ENCODE measurements around the gene SMIM29.
"Not testable (repeated sequence)": the region's sequence is repeated elsewhere in the genome, so short reads cannot be mapped to it uniquely, and the experiment has no call there.

The SMIM29 gene

DNA sequence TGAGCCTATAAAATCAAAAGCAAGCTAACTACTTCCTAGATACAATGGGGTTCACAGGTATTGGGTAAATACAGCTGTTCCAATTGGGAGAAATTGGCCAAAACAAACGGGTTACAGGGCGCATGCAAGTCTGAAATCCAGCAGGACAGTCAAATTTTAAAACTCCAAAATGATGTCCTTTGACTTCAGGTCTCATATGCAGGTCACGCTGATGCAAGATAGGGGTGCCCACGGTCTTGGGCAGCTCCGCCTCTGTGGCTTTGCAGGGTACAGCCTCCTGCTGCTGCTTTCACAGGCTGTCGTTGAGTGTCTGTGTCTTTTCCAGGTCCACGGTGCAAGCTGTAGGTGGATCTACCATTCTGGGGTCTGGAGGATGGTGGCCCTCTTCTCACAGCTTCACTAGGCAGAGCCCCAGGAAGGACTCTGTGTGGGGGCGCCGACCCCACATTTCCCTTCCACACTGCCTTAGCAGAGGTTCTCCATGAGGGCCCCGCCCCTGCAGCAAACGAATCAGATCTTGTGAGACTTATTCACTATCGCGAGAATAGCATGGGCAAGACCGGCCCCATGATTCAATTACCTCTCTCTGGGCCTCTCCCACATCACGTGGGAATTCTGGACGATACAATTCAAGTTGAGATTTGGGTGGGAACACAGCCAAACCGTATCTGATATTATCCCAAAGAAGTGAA lies 11.9 kb upstream of the SMIM29 start:
- DNase-seq (ENCODE audit: extremely low read depth, low read depth), result no peak
- TF ChIP-seq, protein P1, sequence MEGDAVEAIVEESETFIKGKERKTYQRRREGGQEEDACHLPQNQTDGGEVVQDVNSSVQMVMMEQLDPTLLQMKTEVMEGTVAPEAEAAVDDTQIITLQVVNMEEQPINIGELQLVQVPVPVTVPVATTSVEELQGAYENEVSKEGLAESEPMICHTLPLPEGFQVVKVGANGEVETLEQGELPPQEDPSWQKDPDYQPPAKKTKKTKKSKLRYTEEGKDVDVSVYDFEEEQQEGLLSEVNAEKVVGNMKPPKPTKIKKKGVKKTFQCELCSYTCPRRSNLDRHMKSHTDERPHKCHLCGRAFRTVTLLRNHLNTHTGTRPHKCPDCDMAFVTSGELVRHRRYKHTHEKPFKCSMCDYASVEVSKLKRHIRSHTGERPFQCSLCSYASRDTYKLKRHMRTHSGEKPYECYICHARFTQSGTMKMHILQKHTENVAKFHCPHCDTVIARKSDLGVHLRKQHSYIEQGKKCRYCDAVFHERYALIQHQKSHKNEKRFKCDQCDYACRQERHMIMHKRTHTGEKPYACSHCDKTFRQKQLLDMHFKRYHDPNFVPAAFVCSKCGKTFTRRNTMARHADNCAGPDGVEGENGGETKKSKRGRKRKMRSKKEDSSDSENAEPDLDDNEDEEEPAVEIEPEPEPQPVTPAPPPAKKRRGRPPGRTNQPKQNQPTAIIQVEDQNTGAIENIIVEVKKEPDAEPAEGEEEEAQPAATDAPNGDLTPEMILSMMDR (IDR thresholded peaks at IDR 0.05; ENCODE audit: low read depth, low read length), result no peak

DNA sequence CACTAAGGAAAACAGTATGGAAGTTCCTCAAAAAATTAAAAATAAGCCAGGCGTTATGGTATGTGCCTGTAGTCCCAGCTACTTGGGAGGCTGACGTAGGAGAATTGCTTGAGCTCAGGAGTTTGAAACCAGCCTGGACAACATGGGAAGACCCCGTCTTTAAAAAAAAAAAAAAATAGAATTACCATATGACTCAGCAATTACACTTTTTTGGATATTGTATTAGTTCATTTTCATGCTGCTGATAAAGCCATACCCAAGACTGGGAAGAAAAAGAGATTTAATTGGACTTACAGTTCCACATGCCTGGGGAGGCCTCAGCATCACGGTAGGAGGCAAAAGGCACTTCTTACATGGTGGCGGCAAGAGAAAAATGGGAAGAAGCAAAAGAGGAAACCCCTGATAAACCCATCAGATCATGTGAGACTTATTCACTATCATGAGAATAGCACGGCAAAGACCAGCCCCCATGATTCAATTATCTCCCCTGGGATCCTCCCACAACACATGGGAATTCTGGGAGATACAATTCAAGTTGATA lies 10.8 kb upstream of the SMIM29 start:
- TF ChIP-seq, protein P1 (IDR thresholded peaks at IDR 0.05; ENCODE audit: low read depth, low read length), result no peak
- DNase-seq (ENCODE audit: extremely low read depth, low read depth), result no peak

DNA sequence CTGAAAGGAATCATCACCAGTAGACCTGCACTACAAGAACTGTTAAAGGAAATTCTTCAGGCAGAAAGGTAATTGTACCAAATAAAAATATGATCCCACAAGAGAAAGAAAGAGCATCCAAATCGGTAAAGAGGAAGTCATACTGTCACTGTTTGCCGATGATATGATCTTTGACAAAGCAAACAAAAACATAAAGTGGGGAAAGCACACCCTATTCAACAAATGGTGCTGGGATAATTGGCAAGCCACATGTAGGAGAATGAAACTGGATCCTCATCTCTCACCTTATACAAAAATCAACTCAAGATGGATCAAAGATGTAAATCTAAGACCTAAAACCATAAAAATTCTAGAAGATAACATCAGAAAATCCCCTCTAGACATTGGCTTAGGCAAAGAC lies 3.6 kb upstream of the SMIM29 start:
- not testable (repeated sequence) for DNase-seq (ENCODE audit: extremely low read depth, low read depth)

DNA sequence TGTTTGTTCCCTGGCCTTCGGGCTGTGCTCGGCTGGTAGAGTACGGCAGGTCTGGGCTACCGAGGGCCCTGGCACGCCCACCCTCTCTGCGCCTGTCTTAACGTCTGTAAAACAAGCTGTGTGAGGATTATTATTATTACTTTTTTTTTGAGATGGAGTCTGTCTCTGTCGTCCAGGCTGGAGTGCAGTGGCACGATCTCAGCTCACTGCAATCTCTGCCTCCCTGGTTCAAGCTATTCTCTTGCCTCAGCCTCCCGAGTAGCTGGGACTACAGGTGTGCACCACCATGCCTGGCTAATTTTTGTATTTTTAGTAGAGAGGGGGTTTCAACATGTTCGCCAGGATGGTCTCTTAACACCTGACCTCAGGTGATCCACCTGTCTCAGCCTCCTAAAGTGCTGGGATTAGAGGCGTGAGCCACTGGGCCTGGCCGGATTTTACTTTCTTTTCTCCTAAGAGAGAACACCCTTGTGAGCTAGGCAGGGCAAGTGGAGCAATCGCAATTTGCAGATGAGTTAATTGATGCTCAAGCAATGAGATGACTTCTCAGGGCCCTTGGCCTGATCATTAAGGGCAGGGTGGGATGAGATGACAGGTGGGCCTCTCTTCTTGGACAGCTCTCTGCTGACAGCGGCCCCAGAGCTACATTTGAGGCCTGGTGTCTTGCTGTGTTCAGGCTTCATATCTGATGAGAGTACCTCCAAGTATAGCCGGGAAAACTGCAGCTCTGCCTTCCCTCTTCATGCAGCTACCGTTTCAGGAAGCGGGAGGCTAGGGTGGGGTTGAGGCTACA lies 859 bp upstream of the SMIM29 start:
- TF ChIP-seq, protein P1 (IDR thresholded peaks at IDR 0.05; ENCODE audit: low read depth, low read length), result no peak
- no peak for DNase-seq (ENCODE audit: extremely low read depth, low read depth)

DNA sequence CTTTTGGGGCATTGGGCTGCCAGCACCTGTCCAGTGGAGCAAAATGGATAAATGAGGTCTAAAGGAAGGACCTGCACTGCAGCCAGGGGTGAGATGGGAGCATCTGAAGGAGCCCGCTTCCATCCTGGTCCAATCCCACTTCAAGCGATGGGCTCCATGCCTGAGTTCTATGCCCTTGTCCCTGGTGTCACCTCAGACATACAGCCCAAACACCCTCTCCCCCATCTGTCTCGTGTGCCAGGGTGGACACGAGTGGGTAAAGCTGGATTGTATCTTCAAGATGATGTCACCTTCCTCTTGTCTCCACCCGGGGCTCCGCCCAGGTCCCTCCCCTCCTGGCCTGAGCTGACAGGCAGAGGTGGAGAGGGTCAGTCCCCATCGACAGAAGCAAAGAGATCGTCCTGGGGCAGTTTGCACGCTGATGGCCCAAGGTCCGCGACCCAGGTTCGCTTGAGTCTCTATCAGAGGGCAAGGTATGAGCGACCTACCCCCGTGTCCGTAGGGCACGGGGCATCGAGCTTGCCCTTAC lies 544 bp downstream of the SMIM29 start:
- no peak for DNase-seq (ENCODE audit: extremely low read depth, low read depth)
- TF ChIP-seq, protein P1 (IDR thresholded peaks at IDR 0.05; ENCODE audit: low read depth, low read length), result no peak

DNA sequence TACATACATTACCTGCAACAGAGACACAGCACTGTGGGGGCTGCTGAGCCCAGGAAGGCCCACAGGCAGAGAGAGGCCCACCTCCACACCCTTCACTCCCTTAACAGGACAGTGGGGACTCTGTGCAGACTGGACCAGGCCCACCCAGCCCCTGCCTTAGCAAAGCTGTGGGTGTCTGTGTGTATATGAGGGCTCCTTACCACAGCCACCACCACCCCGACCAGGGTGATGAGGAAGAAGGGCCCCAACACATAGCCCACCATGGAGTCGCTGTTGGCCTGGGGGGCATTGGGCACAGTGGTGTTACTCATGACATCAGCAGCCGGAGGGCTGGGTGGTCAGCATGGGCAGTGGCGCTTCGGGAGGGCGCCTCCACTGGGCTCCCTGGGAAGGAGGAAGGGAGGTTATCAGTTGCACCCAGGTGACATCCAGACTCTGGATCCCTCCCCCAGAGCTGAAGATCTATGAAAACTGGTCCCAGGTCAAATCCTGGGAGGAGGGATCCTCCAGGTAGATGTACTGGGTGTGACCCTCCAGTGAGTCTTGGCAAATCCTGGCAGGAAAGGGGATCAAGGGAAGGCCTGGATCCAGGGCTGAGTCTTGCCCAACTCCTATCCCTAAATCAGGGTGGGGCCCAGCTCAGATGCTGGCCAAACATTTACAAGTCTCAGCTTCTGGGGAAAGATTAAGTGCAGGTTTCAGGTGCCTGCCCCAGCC lies 1.2 kb downstream of the SMIM29 start:
- DNase-seq (ENCODE audit: extremely low read depth, low read depth), result no peak
- TF ChIP-seq, protein P1 (IDR thresholded peaks at IDR 0.05; ENCODE audit: low read depth, low read length), result no peak

DNA sequence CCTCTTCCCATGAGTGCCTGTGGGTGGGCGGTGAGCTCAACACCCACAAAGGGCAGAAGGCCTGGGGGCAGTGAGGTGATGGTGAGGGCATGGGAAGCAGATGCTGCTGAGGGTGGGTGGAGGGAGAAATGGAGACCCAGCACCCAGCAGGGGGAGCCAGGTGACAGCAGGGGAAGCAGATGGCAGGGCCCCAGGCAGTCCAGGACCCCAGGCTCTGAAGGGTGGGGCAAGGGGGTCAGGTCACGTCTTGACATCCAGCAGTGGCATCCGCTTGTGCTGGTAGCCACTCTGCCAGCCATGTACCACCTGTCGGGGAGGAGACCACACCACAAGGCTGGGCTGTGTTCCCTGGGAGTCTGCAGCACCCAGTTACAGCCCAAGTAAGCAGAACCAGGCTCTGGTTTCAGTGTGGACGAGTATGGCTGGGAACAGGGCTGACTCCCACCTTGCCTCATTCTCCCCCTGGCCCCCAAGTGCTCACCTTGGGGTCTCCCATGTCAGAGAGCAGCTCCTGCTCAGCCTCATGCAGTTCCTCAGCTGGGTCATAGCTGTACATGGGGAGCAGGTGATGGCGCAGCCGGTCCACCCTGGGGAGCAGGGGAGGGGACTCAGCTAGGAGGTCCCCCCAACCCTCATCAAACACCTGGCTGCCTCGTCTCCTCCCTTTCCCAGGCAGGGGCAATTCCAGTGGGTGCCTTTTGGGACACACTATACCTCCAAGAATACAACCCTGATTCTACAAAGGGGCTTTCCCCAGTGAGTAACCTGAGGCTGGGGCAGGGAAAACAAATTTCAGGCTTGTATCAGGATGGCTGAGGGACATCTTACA lies 2.0 kb downstream of the SMIM29 start:
- DNase-seq (ENCODE audit: extremely low read depth, low read depth), result no peak
- TF ChIP-seq, protein P1 (IDR thresholded peaks at IDR 0.05; ENCODE audit: low read depth, low read length), result peak; percentile 39

All from AG09319 (cell line).